ENCODE data around the gene SYK. TPM values are rescaled to one million over a fixed set of nuclear protein-coding genes. Genes with fewer than 3 reads are reported as not detected.
A peak's percentile ranks its signal among the peaks of the same experiment; 100 is the strongest.

Gene SYK
- total and polyA plus RNA-seq, 2 of the 4 experiments (the other 2 are of a cell fraction) = not detected

- ChIA-PET POLR2A (ENCODE audit: unreplicated experiment) (no interaction called here), CTCF (no interaction called here)
- H2BK15ac ChIP-seq (ENCODE audit: low read depth, low read length) = no peak overlapping the region
- intact Hi-C loops (cut with micrococcal nuclease) = no loop called here
- H3K23ac ChIP-seq (ENCODE audit: low read depth, low read length) = no peak overlapping the region
- no peak overlapping the region for H4K8ac ChIP-seq (ENCODE audit: low read depth in 2 of 2, low read length in 2 of 2)
- no peak overlapping the region for H2BK20ac ChIP-seq (ENCODE audit: low read depth, low read length)
- H2BK5ac ChIP-seq (ENCODE audit: low read depth, low read length, poor library complexity, severe bottlenecking) = no peak overlapping the region
- BruUV-seq (replicated peaks) = no TSS peak
- no peak overlapping the region for H3K9ac ChIP-seq (ENCODE audit: low read depth, low read length)
- H3K4me1 ChIP-seq (ENCODE audit: control insufficient read depth, insufficient read depth, low read length) = no peaks in the 10 kb centered on the region
- no peaks in the 10 kb centered on the region for H3K36me3 ChIP-seq (ENCODE audit: control insufficient read depth, insufficient read depth, low read length)
- no peak overlapping the region for H2AK5ac ChIP-seq (ENCODE audit: low read depth, low read length)
- DNase-seq = peak; percentile 18
- no peaks in the 10 kb centered on the region for H4K20me1 ChIP-seq (ENCODE audit: insufficient read depth, low read length)
- peaks cover 8% of the 10 kb centered on the region for H3K9me3 ChIP-seq (ENCODE audit: control insufficient read depth, insufficient read depth, low read length)
- H4K91ac ChIP-seq (ENCODE audit: insufficient read depth, low read depth, low read length) = no peak overlapping the region
- no peaks in the 10 kb centered on the region for H3K79me1 ChIP-seq (ENCODE audit: low read depth in 1 of 2, low read length in 2 of 2)
- no peak overlapping the region for H3K27ac ChIP-seq (ENCODE audit: insufficient read depth, low read length)
- no peak overlapping the region for H3K4ac ChIP-seq (ENCODE audit: low read depth, low read length)
- H2AK9ac ChIP-seq (replicated peaks; ENCODE audit: low read depth, low read length, poor library complexity) = no peak overlapping the region
- H2AFZ ChIP-seq (replicated peaks; ENCODE audit: low read length, poor library complexity) = no peak overlapping the region
- dilution Hi-C loops (cut with HindIII; ENCODE audit: low sequenced_read_pairs, unreplicated experiment) = no loop called here
- H3K4me3 ChIP-seq (ENCODE audit: insufficient read depth, low read depth, low read length) = no peak overlapping the region
- H3K18ac ChIP-seq (ENCODE audit: low read depth, low read length) = no peak overlapping the region
- no peak overlapping the region for H3K4me2 ChIP-seq (ENCODE audit: low read depth, low read length)
- H3K9me1 ChIP-seq (ENCODE audit: insufficient read depth, low read length) = 0 out of 2 replicates have a peak, but pooled peaks cover 3% of the 10 kb centered on the region
- H4K5ac ChIP-seq (ENCODE audit: low read depth, low read length) = no peak overlapping the region
- in situ Hi-C loops (cut with MboI; ENCODE audit: low sequenced_read_pairs) = no loop called here
- ATAC-seq (ENCODE audit: low read depth) = peak; percentile 81
- no peak overlapping the region for H3K56ac ChIP-seq (ENCODE audit: extremely low read depth, insufficient read depth, low read length)
- TF ChIP-seq, protein P1, sequence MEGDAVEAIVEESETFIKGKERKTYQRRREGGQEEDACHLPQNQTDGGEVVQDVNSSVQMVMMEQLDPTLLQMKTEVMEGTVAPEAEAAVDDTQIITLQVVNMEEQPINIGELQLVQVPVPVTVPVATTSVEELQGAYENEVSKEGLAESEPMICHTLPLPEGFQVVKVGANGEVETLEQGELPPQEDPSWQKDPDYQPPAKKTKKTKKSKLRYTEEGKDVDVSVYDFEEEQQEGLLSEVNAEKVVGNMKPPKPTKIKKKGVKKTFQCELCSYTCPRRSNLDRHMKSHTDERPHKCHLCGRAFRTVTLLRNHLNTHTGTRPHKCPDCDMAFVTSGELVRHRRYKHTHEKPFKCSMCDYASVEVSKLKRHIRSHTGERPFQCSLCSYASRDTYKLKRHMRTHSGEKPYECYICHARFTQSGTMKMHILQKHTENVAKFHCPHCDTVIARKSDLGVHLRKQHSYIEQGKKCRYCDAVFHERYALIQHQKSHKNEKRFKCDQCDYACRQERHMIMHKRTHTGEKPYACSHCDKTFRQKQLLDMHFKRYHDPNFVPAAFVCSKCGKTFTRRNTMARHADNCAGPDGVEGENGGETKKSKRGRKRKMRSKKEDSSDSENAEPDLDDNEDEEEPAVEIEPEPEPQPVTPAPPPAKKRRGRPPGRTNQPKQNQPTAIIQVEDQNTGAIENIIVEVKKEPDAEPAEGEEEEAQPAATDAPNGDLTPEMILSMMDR (conservative IDR thresholded peaks at IDR 0.05; ENCODE audit: low read depth, low read length) = peak; percentile 44
- TF ChIP-seq CHD1 (IDR thresholded peaks at IDR 0.05; ENCODE audit: low read depth, low read length) = no peak
- no peak overlapping the region for H2BK120ac ChIP-seq (ENCODE audit: low read depth, low read length)
- H3K14ac ChIP-seq (replicated peaks; ENCODE audit: low read depth, low read length) = no peak overlapping the region
- no CpG with 5 or more reads among the region's 5 CpGs for WGBS, 2 experiments (ENCODE audit: extremely low coverage in 2 of 2, insufficient read length in 1 of 2)
- H3K27me3 ChIP-seq (ENCODE audit: control insufficient read depth, insufficient read depth, low read length) = peaks cover 4% of the 10 kb centered on the region
Measured at GRCh38 chr9:90900130-90900529, 98.5 kb downstream of the SYK start.
